Small intestine (tissue), 7 donors: ENCODE measurements around the gene OGN. TPM values are rescaled to one million over a fixed set of nuclear protein-coding genes. Genes with fewer than 3 reads are reported as not detected.
"Not testable (repeated sequence)": the region's sequence is repeated elsewhere in the genome, so short reads cannot be mapped to it uniquely, and the experiment has no call there.

Source experiments
- DNase-seq, 2 donors: peaks; one replicate each; pipeline versions ENCODE4 v3.0.0 to v3.0.0-alpha.2; 2013
- FAIRE-seq: peaks from 2 replicates; lab custom pipeline; 2012; peaks lifted over from hg19 to GRCh38; lab: Jason Lieb, UNC
- H3K27ac ChIP-seq, 3 donors: one replicate each; pipeline ENCODE4 v1.5.1; 2013; ENCODE audit warnings: low read length in 2 of 3, mild to moderate bottlenecking in 2 of 3, control low read depth in 1 of 3, inconsistent platforms in 1 of 3, low read depth in 1 of 3, moderate library complexity in 1 of 3
- H3K27me3 ChIP-seq, 3 donors: one replicate each; pipeline ENCODE4 v1.6.1; 2013; ENCODE audit warnings: low read length in 3 of 3, inconsistent platforms in 1 of 3; ENCODE audit not compliant: control insufficient read depth in 3 of 3, insufficient read depth in 3 of 3
- H3K36me3 ChIP-seq, 3 donors: one replicate each; pipeline ENCODE4 v1.6.1; 2013; ENCODE audit warnings: low read length in 3 of 3, inconsistent platforms in 1 of 3, low read depth in 1 of 3, mild to moderate bottlenecking in 1 of 3, moderate library complexity in 1 of 3; ENCODE audit not compliant: control insufficient read depth in 3 of 3, insufficient read depth in 2 of 3
- H3K4me1 ChIP-seq, 3 donors: one replicate each; pipeline ENCODE4 v1.6.1; 2013; ENCODE audit warnings: low read length in 2 of 3, inconsistent platforms in 1 of 3, low read depth in 1 of 3, mild to moderate bottlenecking in 1 of 3, moderate library complexity in 1 of 3; ENCODE audit not compliant: control insufficient read depth in 3 of 3, insufficient read depth in 2 of 3
- H3K4me3 ChIP-seq, 3 donors: one replicate each; pipeline ENCODE4 v1.5.1; 2013; ENCODE audit warnings: low read length in 3 of 3, control low read depth in 1 of 3, inconsistent platforms in 1 of 3, low read depth in 1 of 3, mild to moderate bottlenecking in 1 of 3, moderate library complexity in 1 of 3
- H3K9me3 ChIP-seq, 2 donors: one replicate each; pipeline ENCODE4 v1.6.1; 2013; ENCODE audit warnings: low read depth in 1 of 2, low read length in 1 of 2; ENCODE audit not compliant: control insufficient read depth in 2 of 2, insufficient read depth in 1 of 2
- WGBS, 3 donors: extraction: QIAGEN DNeasy Blood & Tissue Kit; methylation state at CpG; one replicate each; pipeline ENCODE4 v1.1.7; 2013; 5-methylcytosine and 5-hydroxymethylcytosine counted together
- polyA plus RNA-seq, 4 donors: library from polyadenylated mRNA; stranded (reverse) in 3 of 4; unstranded in 1 of 4; fragments of 200-250 nt in 3 of 4; fragments of 120-200 nt in 1 of 4; gene quantifications; one replicate each; pipeline versions ENCODE4 v1.2.1 to v1.2.3, GENCODE V29; 2013
- donor health status: healthy with polysubstance abuse.
- donor health status: control.
- donor health status: control.
- donor health status: Bipolar disorder and iron deficiency.
- donor health status: healthy.

Gene OGN
- polyA plus RNA-seq, 4 donors = 1.1 to 59.2 (median 6.7) TPM; not detected in 1

- no peaks in the 10 kb centered on the region for H3K27me3 ChIP-seq
- WGBS, 3 donors = 41 to 86% (median 58%) methylated on average over 1 of the region's 1 CpG
- H3K4me1 ChIP-seq = no peaks in the 10 kb centered on the region
- H3K27ac ChIP-seq = no peak overlapping the region
- H3K9me3 ChIP-seq = no peaks in the 10 kb centered on the region
- H3K4me3 ChIP-seq = no peak overlapping the region
- DNase-seq = no peak
- no peaks in the 10 kb centered on the region for H3K36me3 ChIP-seq
- FAIRE-seq = no peak
These were observed 10.2 kb upstream of the OGN start for GRCh38 chr9:92414566-92414965.

DNA sequence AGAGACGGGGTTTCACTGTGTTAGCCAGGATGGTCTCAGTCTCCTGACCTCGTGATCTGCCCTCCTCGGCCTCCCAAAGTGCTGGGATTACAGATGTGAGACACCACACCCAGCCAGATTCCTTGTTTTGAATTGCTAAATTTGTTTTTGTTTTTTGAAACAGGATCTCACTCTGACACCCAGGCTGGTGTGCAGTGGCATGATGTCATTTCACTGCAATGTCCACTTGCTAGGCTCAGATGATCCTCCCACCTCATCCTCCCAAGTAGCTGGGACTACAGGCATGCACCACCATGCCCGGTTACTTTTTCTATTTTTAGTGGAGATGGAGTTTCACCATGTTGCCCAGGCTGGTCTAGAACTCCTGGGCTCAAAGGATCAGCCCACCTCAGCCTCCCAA is 6.8 kb upstream of the OGN start:
- FAIRE-seq, H3K27me3 ChIP-seq, H3K9me3 ChIP-seq, H3K4me1 ChIP-seq, DNase-seq, H3K4me3 ChIP-seq, H3K36me3 ChIP-seq, H3K27ac ChIP-seq: not testable (repeated sequence)
- WGBS, 3 donors = 82 to 91% (median 85%) methylated on average over 4 of the region's 4 CpGs

- H3K9me3 ChIP-seq = no peaks in the 10 kb centered on the region
- H3K4me1 ChIP-seq = peaks cover 0 to 13% (median 7%) of the 10 kb centered on the region in 3 donors
- FAIRE-seq (no peak), DNase-seq (no peak)
- H3K27me3 ChIP-seq = no peaks in the 10 kb centered on the region
- no peak overlapping the region for H3K27ac ChIP-seq
- no peaks in the 10 kb centered on the region for H3K36me3 ChIP-seq
- H3K4me3 ChIP-seq = no peak overlapping the region
- WGBS, 3 donors = 88 to 96% (median 95%) methylated on average over 2 of the region's 2 CpGs
These were observed 4.5 kb upstream of the OGN start for GRCh38 chr9:92408747-92409478.

DNA sequence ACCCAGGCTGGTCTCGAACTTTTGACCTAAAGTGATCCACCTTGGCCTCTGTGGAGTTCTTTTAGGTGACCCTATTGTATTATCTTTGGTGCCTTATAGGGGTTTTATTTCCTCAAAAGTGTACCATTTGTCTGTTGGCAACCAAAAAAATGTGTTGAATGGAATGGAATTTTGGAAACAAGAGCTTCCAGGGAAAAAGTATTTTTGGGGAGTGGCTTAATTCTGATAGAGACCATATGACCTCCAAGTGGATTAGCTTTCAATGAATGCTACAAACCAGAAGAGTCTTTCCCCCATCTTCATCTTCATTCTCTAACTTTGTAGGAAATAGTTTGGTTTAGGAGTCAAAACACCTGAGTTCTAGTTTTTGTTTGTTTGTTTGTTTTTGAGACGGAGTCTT is 3.4 kb upstream of the OGN start:
- Histone ChIP-seq H3K4me1 (peaks cover 0 to 13% (median 7%) of the 10 kb centered on the region in 3 donors), H3K27me3 (no peaks in the 10 kb centered on the region), H3K36me3 (no peaks in the 10 kb centered on the region), H3K9me3 (no peaks in the 10 kb centered on the region), H3K27ac (no peak overlapping the region), H3K4me3 (no peak overlapping the region)
- FAIRE-seq = no peak
- WGBS, 3 donors = 93 to 97% (median 94%) methylated on average over 2 of the region's 2 CpGs
- DNase-seq = no peak

- Histone ChIP-seq H3K36me3 (no peaks in the 10 kb centered on the region), H3K27me3 (no peaks in the 10 kb centered on the region), H3K4me3 (no peak overlapping the region), H3K9me3 (no peaks in the 10 kb centered on the region), H3K27ac (peak overlapping the region in 2 of 3 donors; percentile 49 to 56), H3K4me1 (peaks cover 0 to 13% (median 7%) of the 10 kb centered on the region in 3 donors)
- WGBS, 3 donors = 17 to 27% (median 27%) methylated on average over 3 of the region's 3 CpGs
- no peak for FAIRE-seq
- DNase-seq = peak; percentile 50 to 52
These were observed 2.1 kb upstream of the OGN start for GRCh38 chr9:92406477-92406876.

DNA sequence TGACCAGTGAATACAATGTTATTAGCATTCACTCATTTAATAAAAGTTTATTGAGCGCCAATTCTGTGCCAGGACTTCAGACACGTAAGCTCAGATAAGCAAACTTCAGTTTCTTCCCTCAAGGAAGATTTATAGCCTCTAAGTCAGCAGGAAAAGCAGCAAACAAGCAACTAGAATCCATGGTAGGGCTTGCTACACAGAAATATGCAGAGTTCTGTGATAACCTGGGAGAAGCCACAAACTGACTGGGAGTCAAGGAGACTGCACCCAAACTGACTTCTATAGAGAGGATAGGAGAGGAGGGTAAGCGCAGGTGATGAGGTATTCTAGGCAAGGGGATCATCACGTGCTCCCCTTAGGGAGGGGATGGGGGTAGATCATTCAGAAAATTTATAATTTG is 1.4 kb upstream of the OGN start:
- 27 to 53% (median 39%) methylated on average over 4 of the region's 4 CpGs for WGBS, 3 donors
- Histone ChIP-seq H3K27me3 (no peaks in the 10 kb centered on the region), H3K27ac (peak overlapping the region in 2 of 3 donors; percentile 38 to 45), H3K36me3 (no peaks in the 10 kb centered on the region), H3K4me1 (peaks cover 0 to 13% (median 7%) of the 10 kb centered on the region in 3 donors), H3K4me3 (no peak overlapping the region), H3K9me3 (no peaks in the 10 kb centered on the region)
- peak; percentile 74 to 77 for DNase-seq
- FAIRE-seq = no peak

- peaks cover 0 to 3% (median 0%) of the 10 kb centered on the region in 3 donors for H3K36me3 ChIP-seq
- H3K27ac ChIP-seq = peak overlapping the region in 1 of 3 donors; percentile 53
- whole genome bisulfite sequencing, 3 donors = 65 to 82% (median 79%) methylated on average over 5 of the region's 5 CpGs
- H3K27me3 ChIP-seq = no peaks in the 10 kb centered on the region
- DNase-seq = no peak
- no peaks in the 10 kb centered on the region for H3K9me3 ChIP-seq
- peak overlapping the region in 1 of 3 donors; percentile 48 for H3K4me3 ChIP-seq
- no peak for FAIRE-seq
- peaks cover 0 to 13% (median 7%) of the 10 kb centered on the region in 3 donors for H3K4me1 ChIP-seq
These were observed 1.3 kb downstream of the OGN start for GRCh38 chr9:92402826-92403745.

DNA sequence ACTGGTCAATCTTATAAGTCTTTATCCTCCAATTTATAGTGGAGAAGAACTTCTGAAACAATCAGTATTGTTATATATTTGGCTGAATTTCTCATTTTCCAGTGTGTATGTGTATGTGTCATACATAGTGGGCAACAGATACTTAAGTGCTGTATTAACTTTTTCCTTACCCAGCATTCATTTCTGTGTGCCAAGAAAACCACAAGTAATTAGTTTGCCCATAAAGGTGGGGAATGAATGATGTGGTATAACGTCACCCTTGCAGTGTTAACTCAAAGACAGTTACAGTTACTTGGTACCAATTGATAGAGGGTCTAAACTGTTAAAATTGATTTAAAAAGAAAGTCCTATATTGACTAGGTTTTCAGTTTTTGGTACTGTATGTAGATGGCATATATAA is 2.0 kb downstream of the OGN start:
- DNase-seq (no peak), FAIRE-seq (no peak)
- 63 to 81% (median 65%) methylated on average over 1 of the region's 1 CpG for WGBS, 3 donors
- peaks cover 0 to 2% of the 10 kb centered on the region in 2 donors for H3K9me3 ChIP-seq
- H3K4me3 ChIP-seq = peak overlapping the region in 1 of 3 donors; percentile 27
- H3K36me3 ChIP-seq = peaks cover 0 to 3% (median 0%) of the 10 kb centered on the region in 3 donors
- no peaks in the 10 kb centered on the region for H3K27me3 ChIP-seq
- H3K27ac ChIP-seq = no peak overlapping the region
- peaks cover 0 to 13% (median 7%) of the 10 kb centered on the region in 3 donors for H3K4me1 ChIP-seq
